GM21367 (cell line): ENCODE data around the gene NIP7.
A peak's percentile ranks its signal among the peaks of the same experiment; 100 is the strongest.

Source experiments
- ATAC-seq: cut with Tn5 transposase; IDR thresholded peaks from one replicate; pipeline ENCODE4 v1.9.1; 2021; ENCODE audit not compliant: unreplicated experiment

The NIP7 gene

GRCh38 chr16:69318177-69318910 lies 21.2 kb upstream of the NIP7 start:
- no peak for ATAC-seq

DNA sequence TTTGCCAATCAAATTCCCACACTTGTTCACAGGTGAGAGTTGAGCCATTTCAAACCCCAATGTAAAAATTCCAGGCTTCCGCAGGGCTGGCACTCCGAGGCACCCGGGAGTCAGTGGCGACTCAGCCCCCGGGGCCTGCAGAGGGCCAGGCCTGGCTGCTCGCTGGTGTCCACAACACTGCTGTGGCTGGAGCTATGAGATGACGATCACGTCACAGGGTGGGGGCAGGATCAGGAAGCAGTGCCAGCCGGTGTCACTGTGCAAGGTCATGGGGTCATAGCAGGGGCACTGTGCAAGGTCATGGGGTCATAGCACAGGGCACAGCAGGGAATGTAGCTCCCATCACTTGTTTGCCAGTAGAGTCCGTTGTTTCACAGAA lies 20.7 kb upstream of the NIP7 start:
- ATAC-seq, result no peak

DNA sequence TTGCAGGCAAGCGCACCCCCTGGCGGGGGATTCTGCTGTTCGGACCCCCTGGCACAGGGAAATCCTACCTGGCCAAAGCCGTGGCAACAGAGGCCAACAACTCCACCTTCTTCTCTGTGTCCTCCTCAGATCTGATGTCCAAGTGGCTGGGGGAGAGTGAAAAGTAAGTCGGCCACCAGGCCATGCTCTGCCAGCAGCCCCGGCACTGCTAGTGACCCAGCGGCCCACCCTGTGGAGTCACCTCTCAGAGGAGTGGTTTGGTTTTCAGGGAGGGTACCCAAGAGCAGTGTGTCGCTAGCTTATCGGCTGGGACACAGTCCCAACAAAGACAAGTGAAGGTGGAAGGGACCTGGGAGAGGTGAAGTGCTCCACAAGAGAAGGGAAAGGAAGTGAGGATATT lies 20.2 kb upstream of the NIP7 start:
- ATAC-seq, result no peak

DNA sequence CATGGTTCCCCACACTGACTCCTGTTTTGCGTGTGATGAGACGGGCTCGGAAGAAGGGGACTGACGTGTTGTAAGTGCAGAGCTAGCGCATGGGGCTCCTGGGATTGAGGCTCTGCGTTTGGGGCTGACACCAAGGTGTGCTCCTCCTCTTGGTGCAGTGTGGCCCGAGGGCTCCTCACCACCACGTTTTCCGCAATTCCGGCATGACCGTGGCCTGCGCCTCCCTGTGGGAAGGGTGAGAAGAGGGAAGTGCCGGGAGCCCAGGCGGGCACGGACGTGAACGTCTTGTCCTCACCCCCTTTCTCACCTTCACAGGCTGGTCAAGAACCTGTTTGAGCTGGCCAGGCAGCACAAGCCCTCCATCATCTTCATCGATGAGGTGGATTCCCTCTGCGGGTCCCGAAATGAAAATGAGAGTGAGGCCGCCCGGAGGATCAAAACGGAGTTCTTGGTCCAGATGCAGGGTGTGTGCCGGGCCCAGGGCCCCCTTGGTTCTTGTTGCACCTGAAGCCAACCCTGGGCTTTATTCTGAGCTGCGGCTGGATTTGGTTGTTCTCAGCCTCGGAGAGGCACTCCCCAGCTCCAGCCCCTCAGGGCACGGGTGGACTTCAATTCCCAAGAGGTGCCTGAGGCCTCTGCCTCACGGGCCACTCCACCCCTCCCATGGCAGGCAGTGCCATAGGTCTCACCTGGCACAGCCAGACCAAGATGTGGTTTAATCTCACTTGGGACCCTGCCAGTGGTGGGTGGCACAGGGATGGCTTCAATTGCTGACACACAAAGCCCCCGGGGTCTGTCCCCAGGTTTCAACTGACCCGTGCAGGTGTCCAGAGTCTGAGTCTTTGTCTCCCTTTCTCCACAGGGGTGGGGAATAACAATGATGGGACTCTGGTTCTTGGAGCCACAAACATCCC lies 19.5 kb upstream of the NIP7 start:
- no peak for ATAC-seq

GRCh38 chr16:69320740-69321073 lies 18.9 kb upstream of the NIP7 start:
- ATAC-seq, result no peak

- ATAC-seq, result no peak
Measured at GRCh38 chr16:69321080-69321479, 18.5 kb upstream of the NIP7 start.

GRCh38 chr16:69322343-69322742 lies 17.2 kb upstream of the NIP7 start:
- no peak for ATAC-seq

- ATAC-seq, result no peak
Measured at GRCh38 chr16:69323415-69323814, 16.2 kb upstream of the NIP7 start.

GRCh38 chr16:69324013-69324531 lies 15.5 kb upstream of the NIP7 start:
- ATAC-seq, result no peak

DNA sequence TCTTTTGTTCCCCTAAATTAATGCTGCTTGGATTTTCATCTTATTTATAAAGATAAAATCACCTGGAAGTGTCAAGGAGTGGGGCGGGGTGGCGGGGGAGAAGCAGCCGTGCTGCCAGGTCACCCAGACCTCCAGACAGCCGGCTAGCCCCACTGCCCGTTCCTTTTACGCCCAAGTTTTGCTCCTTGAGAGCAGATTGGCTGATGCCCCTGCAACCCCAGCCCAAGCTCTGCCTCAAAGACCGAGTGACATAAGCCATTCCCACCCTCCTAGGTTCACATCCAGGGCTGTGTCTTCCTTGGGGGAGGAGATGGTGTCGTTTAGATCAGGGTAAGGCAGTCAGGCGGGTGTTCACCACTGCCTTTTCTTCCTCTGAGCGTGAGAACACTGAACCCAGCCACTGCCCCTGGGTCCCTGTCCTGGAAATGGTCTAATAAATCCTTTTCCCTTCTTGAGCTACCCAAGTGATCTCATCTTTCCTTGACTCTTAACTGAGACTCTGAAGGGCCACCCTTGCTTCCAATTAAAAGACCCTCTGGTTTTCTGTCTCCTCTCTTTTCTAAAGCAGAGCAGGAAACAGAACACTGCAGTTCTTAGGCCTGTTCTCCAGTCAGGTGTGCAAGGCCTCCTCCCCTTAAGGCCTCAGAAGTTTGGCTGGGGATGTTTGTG lies 14.9 kb upstream of the NIP7 start:
- no peak for ATAC-seq

GRCh38 chr16:69325784-69326171 lies 13.8 kb upstream of the NIP7 start:
- no peak for ATAC-seq

GRCh38 chr16:69326172-69326873 lies 13.2 kb upstream of the NIP7 start:
- ATAC-seq, result no peak

DNA sequence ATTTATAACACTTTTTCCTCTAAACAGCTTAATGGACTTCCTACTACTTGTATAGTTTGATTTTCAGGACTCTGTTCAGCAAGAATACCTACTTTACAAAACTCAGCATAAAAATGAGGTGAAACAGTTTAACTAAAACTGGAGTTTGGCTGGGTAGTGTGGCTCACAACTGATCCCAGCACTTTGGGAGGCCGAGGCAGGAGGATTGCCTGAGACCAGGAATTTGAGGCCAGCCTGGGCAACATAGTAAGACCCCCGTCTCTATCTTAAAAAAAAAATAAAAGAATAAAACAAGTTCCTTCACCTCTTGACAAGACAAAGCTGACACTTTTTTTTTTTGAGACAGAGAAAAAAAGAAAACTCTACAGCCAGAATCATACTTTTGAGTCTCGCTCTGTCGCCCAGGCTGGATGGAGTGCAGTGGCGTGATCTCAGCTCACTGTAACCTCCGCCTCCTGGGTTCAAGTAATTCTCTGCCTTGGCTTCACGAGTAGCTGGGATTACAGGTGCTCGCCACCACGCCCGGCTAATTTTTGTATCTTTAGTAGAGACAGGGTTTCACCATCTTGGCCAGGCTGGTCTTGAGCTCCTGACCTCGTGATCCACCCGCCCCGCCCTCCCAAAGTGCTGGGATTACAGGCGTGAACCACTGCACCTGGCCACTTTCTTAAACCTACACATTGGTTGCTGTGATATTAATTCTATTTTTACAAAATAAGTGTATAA lies 11.8 kb upstream of the NIP7 start:
- no peak for ATAC-seq

DNA sequence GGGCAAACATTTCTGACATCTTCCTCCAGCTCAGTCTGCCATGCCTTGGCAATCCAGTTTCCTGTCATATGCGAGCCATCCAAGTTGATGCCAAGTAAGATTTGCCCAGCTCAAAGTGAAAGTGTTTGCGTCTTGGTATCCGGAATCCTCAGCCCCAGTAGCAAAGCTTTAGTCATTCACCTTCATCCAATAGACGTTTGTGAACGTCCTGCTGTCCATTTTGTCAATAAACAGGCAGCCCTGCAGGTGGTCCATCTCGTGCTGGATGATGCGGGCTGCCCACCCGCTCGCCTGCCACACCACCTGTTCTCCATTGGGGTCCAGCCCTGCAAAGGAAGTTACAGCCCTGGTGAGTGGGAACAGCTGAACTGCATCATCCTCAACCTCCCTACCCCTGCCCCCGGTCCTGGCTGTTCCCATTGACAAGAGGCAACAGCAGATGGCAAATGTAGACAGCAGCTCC lies 10.7 kb upstream of the NIP7 start:
- no peak for ATAC-seq

DNA sequence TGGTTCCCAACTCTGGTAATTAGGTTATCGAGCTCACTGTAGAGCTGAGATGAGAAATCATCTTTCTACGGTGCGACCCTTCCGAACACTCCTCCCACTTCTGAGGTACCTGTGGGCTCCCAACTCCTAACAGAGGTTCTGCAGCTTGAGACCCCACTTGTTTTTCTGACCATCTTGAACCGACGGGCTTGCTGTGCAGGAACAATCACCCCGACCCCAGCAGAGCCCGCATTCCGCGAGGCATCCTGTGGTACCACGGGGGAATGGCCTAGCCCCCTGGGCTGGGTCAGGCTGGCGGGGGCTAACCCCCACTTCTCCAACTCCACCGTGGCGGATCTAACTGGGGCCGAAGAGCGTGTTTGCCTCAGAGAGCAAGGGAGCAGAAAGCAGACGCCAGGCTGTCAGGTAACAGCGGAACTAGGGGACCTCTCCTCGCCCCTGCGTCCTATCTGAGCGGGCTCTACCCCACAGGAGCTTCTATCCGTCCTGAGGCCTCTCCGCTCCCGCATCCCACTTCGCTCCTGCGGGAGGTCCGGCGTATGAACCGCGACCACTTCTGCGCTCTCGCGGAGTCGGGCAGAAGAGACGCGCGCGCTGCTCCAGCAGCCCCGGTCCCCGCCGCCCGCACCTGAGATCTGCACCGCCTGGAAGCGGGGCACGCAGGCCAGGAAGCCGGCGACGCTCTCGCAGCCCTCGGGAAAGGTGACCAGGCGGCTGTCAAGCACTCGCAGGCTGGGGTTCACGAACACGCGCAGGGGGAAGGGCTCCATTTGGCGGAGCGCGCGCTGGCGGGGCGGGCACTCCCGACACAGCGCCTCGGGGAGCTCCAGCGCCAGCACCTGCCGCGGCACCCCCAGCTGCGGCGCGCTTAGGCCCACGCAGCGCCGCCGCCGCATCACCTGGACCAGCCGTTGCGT lies 9.9 kb upstream of the NIP7 start:
- peak; percentile 33 for ATAC-seq

- ATAC-seq, result peak; percentile 87
Measured at GRCh38 chr16:69330286-69331109, 9.1 kb upstream of the NIP7 start, which contains the start of gene PDF. Gene PDF (minus strand): TSS chr16:69330588. CDS start chr16:69330570, 18 bp downstream.

GRCh38 chr16:69334696-69335095 lies 4.9 kb upstream of the NIP7 start:
- no peak for ATAC-seq

DNA sequence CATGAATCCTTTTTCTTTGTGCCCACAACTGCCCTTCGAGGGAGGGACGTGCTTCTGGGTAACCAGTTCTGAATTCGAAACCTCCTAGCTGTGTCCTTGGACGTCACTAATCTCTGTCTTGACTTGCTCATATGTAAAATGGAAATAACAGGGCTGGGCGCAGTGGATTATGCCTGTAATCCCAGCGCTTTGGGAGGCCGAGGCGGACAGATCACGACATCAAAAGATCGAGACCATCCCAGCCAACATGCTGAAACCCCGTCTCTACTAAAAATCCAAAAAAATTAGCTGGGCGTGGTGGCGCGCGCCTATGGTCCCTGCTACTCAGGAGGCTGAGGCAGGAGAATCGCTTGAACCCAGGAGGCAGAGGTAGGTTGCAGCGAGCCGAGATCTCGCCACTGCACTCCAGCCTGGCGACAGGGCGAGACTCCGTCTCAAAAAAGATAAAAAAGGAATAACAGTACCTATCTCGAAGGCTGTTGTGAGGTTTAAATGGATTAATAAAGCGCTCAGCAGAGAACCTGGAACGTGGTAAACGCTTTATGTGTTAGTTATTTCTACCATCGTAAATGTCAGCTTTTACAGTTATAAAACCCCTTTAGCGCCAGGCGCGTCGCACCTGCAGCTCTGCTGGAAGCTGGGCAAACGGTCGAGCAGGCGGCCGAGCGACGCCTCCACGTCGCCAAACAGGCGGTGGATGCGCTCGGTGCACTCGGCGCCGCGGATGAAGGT lies 849 bp upstream of the NIP7 start:
- ATAC-seq, result no peak
